Dedifferentiated amniotic fluid mesenchymal stem cell (primary cell): ENCODE data around the gene TMEM263.
"Not testable (repeated sequence)": the region's sequence is repeated elsewhere in the genome, so short reads cannot be mapped to it uniquely, and the experiment has no call there.

Experiments used
- DNase-seq: peaks from one replicate; pipeline ENCODE4 v3.0.0-alpha.2; 2016; ENCODE audit errors: extremely low spot score

TMEM263 gene

GRCh38 chr12:106955377-106956047 is at the start of gene TMEM263:
Gene TMEM263, plus strand, starts transcription at chr12:106955907. Its CDS starts 11,210 bp downstream, at chr12:106967117.
- peak; percentile 95 for DNase-seq

GRCh38 chr12:106906715-106907114 is 49.0 kb upstream of the TMEM263 start:
- no peak for DNase-seq

GRCh38 chr12:106907411-106907810 is 48.3 kb upstream of the TMEM263 start:
- DNase-seq: no peak

- DNase-seq: no peak
These were observed 47.9 kb upstream of the TMEM263 start for GRCh38 chr12:106907846-106908245.

GRCh38 chr12:106908561-106908960 is 47.1 kb upstream of the TMEM263 start:
- no peak for DNase-seq

- no peak for DNase-seq
These were observed 45.5 kb upstream of the TMEM263 start for GRCh38 chr12:106910202-106910601.

GRCh38 chr12:106911581-106911980 is 44.1 kb upstream of the TMEM263 start:
- DNase-seq: no peak

- no peak for DNase-seq
These were observed 42.3 kb upstream of the TMEM263 start for GRCh38 chr12:106913456-106913855.

GRCh38 chr12:106914796-106915634 is 40.7 kb upstream of the TMEM263 start:
- DNase-seq: no peak

- no peak for DNase-seq
These were observed 40.1 kb upstream of the TMEM263 start for GRCh38 chr12:106915635-106916026.

GRCh38 chr12:106917503-106917902 is 38.2 kb upstream of the TMEM263 start:
- no peak for DNase-seq

- no peak for DNase-seq
These were observed 37.0 kb upstream of the TMEM263 start for GRCh38 chr12:106918746-106919145.

- peak; percentile 71 for DNase-seq
These were observed 35.7 kb upstream of the TMEM263 start for GRCh38 chr12:106919910-106920544.

- not testable (repeated sequence) for DNase-seq
These were observed 33.7 kb upstream of the TMEM263 start for GRCh38 chr12:106921976-106922375.

GRCh38 chr12:106923594-106923993 is 32.1 kb upstream of the TMEM263 start:
- not testable (repeated sequence) for DNase-seq

GRCh38 chr12:106924268-106924861 is 31.3 kb upstream of the TMEM263 start:
- DNase-seq: no peak

GRCh38 chr12:106926657-106927056 is 29.1 kb upstream of the TMEM263 start:
- DNase-seq: no peak

GRCh38 chr12:106934277-106934676 is 21.4 kb upstream of the TMEM263 start:
- DNase-seq: no peak

GRCh38 chr12:106941481-106942156 is 14.1 kb upstream of the TMEM263 start:
- DNase-seq: no peak

- DNase-seq: no peak
These were observed 12.9 kb upstream of the TMEM263 start for GRCh38 chr12:106942775-106943174.

- DNase-seq: no peak
These were observed 10.4 kb upstream of the TMEM263 start for GRCh38 chr12:106945261-106945851.
